ENCODE measurements around the gene ATP11B. TPM values are rescaled to one million over a fixed set of nuclear protein-coding genes. Genes with fewer than 3 reads are reported as not detected.

Gene ATP11B
- total RNA-seq, 1 donor from 2014 or later = 32.3 TPM

GRCh38 chr3:182935803-182936202 lies 142.5 kb downstream of the ATP11B start:
- no peak for ATAC-seq
- intact Hi-C loops (cut with micrococcal nuclease) = no loop called here
- DNase-seq = no peak

- intact Hi-C loops (cut with micrococcal nuclease) = no loop called here
- DNase-seq = no peak
- ATAC-seq = no peak
Observed at GRCh38 chr3:182936239-182936917, 143.1 kb downstream of the ATP11B start.

GRCh38 chr3:182936918-182937285 lies 143.6 kb downstream of the ATP11B start:
- intact Hi-C loops (cut with micrococcal nuclease) = no loop called here
- no peak for ATAC-seq
- no peak for DNase-seq

- intact Hi-C loops (cut with micrococcal nuclease) = no loop called here
- ATAC-seq (no peak), DNase-seq (no peak)
Observed at GRCh38 chr3:182937293-182938051, 144.2 kb downstream of the ATP11B start.

GRCh38 chr3:182940266-182940808 lies 147.0 kb downstream of the ATP11B start:
- DNase-seq (no peak), ATAC-seq (no peak)
- intact Hi-C loops (cut with micrococcal nuclease) = no loop called here

- intact Hi-C loops (cut with micrococcal nuclease) = no loop called here
- ATAC-seq = no peak
- DNase-seq = no peak
Observed at GRCh38 chr3:182941719-182942118, 148.4 kb downstream of the ATP11B start.

- intact Hi-C loops (cut with micrococcal nuclease) = no loop called here
- no peak for DNase-seq
- ATAC-seq = no peak
Observed at GRCh38 chr3:182947888-182948287, 154.6 kb downstream of the ATP11B start.

- intact Hi-C loops (cut with micrococcal nuclease) = no loop called here
- ATAC-seq = no peak
- DNase-seq = no peak
Observed at GRCh38 chr3:182948305-182948704, 155.0 kb downstream of the ATP11B start.

- ATAC-seq = no peak
- no peak for DNase-seq
- intact Hi-C loops (cut with micrococcal nuclease) = no loop called here
Observed at GRCh38 chr3:182949688-182950087, 156.4 kb downstream of the ATP11B start.

GRCh38 chr3:182954553-182955235 lies 161.4 kb downstream of the ATP11B start:
- ATAC-seq = no peak
- no peak for DNase-seq
- intact Hi-C loops (cut with micrococcal nuclease) = no loop called here

GRCh38 chr3:182957226-182957625 lies 163.9 kb downstream of the ATP11B start:
- ATAC-seq (no peak), DNase-seq (no peak)
- intact Hi-C loops (cut with micrococcal nuclease) = no loop called here

- ATAC-seq (no peak), DNase-seq (no peak)
- intact Hi-C loops (cut with micrococcal nuclease) = no loop called here
Observed at GRCh38 chr3:182957676-182958266, 164.5 kb downstream of the ATP11B start.

GRCh38 chr3:182959474-182960350 lies 166.4 kb downstream of the ATP11B start:
- DNase-seq (no peak), ATAC-seq (peak; percentile 27)
- intact Hi-C loops (cut with micrococcal nuclease) = no loop called here

GRCh38 chr3:182962166-182962565 lies 168.9 kb downstream of the ATP11B start:
- DNase-seq (no peak), ATAC-seq (peak; percentile 92)
- intact Hi-C loops (cut with micrococcal nuclease) = no loop called here

- intact Hi-C loops (cut with micrococcal nuclease) = no loop called here
Observed at GRCh38 chr3:182964179-182964578, 170.9 kb downstream of the ATP11B start.

GRCh38 chr3:182965861-182966366 lies 172.6 kb downstream of the ATP11B start:
- intact Hi-C loops (cut with micrococcal nuclease) = no loop called here
- DNase-seq = no peak
- ATAC-seq = no peak

More at GRCh38 chr3:182964179-182964578, 170.9 kb downstream of the ATP11B start:
- ATAC-seq (no peak), DNase-seq (no peak)

- ATAC-seq (no peak), DNase-seq (no peak)
- intact Hi-C loops (cut with micrococcal nuclease) = no loop called here
Observed at GRCh38 chr3:182967218-182968204, 174.2 kb downstream of the ATP11B start.
